Measurements from ENCODE around the gene C19orf18.

The C19orf18 gene

GRCh38 chr19:58007285-58007684, 33.0 kb upstream of the C19orf18 start:
- no peak for ATAC-seq
- no peak for TF ChIP-seq ZC3H10 (CRISPR knock-in tag; IDR thresholded peaks at IDR 0.05)
- TF ChIP-seq TCF4 (CRISPR knock-in tag; IDR thresholded peaks at IDR 0.05; ENCODE audit: borderline replicate concordance) = no peak
- TF ChIP-seq CSDC2 (CRISPR knock-in tag; IDR thresholded peaks at IDR 0.05) = no peak
- no peak for TF ChIP-seq TSHZ2 (CRISPR knock-in tag; IDR thresholded peaks at IDR 0.05)
- TF ChIP-seq PATZ1 (CRISPR knock-in tag; IDR thresholded peaks at IDR 0.05; ENCODE audit: borderline replicate concordance) = no peak
- TF ChIP-seq ZNF8 (CRISPR knock-in tag; IDR thresholded peaks at IDR 0.05) = no peak
- no peak for TF ChIP-seq TOX (CRISPR knock-in tag; IDR thresholded peaks at IDR 0.05; ENCODE audit: borderline replicate concordance)
- no peak for TF ChIP-seq SNAI2 (CRISPR knock-in tag; IDR thresholded peaks at IDR 0.05)
- TF ChIP-seq BACH2 (CRISPR knock-in tag; IDR thresholded peaks at IDR 0.05; ENCODE audit: borderline replicate concordance) = no peak
- no peak for TF ChIP-seq ZNF70 (CRISPR knock-in tag; IDR thresholded peaks at IDR 0.05)
- TF ChIP-seq ISL1 (CRISPR knock-in tag; IDR thresholded peaks at IDR 0.05) = no peak
- no peak for TF ChIP-seq ZNF565 (CRISPR knock-in tag; conservative IDR thresholded peaks at IDR 0.05; ENCODE audit: low read depth)
- no peak for TF ChIP-seq ARNTL (CRISPR knock-in tag; IDR thresholded peaks at IDR 0.05; ENCODE audit: borderline replicate concordance, low read depth)
- TF ChIP-seq ZFP30 (CRISPR knock-in tag; IDR thresholded peaks at IDR 0.05) = no peak
- no peak for TF ChIP-seq ZFP3 (CRISPR knock-in tag; IDR thresholded peaks at IDR 0.05)
- no peak for TF ChIP-seq RARB (CRISPR knock-in tag; IDR thresholded peaks at IDR 0.05)
- TF ChIP-seq GLIS3 (CRISPR knock-in tag; IDR thresholded peaks at IDR 0.05) = no peak
- TF ChIP-seq CSRNP3 (CRISPR knock-in tag; IDR thresholded peaks at IDR 0.05) = no peak
- TF ChIP-seq POU6F1 (CRISPR knock-in tag; IDR thresholded peaks at IDR 0.05; ENCODE audit: borderline replicate concordance, low read depth) = no peak

- ATAC-seq = no peak
- TF ChIP-seq GLIS3 (CRISPR knock-in tag; IDR thresholded peaks at IDR 0.05) = no peak
- TF ChIP-seq PPARA (CRISPR knock-in tag; IDR thresholded peaks at IDR 0.05; ENCODE audit: borderline replicate concordance) = no peak
- no peak for TF ChIP-seq ZFP3 (CRISPR knock-in tag; IDR thresholded peaks at IDR 0.05)
- TF ChIP-seq ARNTL (CRISPR knock-in tag; IDR thresholded peaks at IDR 0.05; ENCODE audit: borderline replicate concordance, low read depth) = no peak
- no peak for TF ChIP-seq ISL1 (CRISPR knock-in tag; IDR thresholded peaks at IDR 0.05)
- TF ChIP-seq OSR1 (CRISPR knock-in tag; IDR thresholded peaks at IDR 0.05) = no peak
- TF ChIP-seq CSDC2 (CRISPR knock-in tag; IDR thresholded peaks at IDR 0.05) = no peak
- no peak for TF ChIP-seq SNAI2 (CRISPR knock-in tag; IDR thresholded peaks at IDR 0.05)
- no peak for TF ChIP-seq PATZ1 (CRISPR knock-in tag; IDR thresholded peaks at IDR 0.05; ENCODE audit: borderline replicate concordance)
- TF ChIP-seq CREB5 (CRISPR knock-in tag; IDR thresholded peaks at IDR 0.05; ENCODE audit: low read depth) = no peak
- no peak for TF ChIP-seq BACH2 (CRISPR knock-in tag; IDR thresholded peaks at IDR 0.05; ENCODE audit: borderline replicate concordance)
- no peak for TF ChIP-seq CSRNP3 (CRISPR knock-in tag; IDR thresholded peaks at IDR 0.05)
- no peak for TF ChIP-seq ZNF70 (CRISPR knock-in tag; IDR thresholded peaks at IDR 0.05)
These were observed 29.0 kb upstream of the C19orf18 start for GRCh38 chr19:58003174-58003828.

Measured in SK-N-SH treated with all-trans-retinoic acid at 6 μM for 48 hours (cell line).